GM12874 (cell line): ENCODE measurements around the gene ZCCHC7.

Experiments used
- CTCF ChIP-seq: IDR thresholded peaks from 2 replicates; pipeline ENCODE4 v1.5.1; 2011; ENCODE audit warnings: low read depth, mild to moderate bottlenecking, control low read depth, low read length, moderate library complexity; ENCODE audit not compliant: insufficient read depth

The ZCCHC7 gene

GRCh38 chr9:37210737-37211523 is 90.6 kb downstream of the ZCCHC7 start:
- no peak for TF ChIP-seq CTCF

- no peak for TF ChIP-seq CTCF
Observed at GRCh38 chr9:37212435-37212834, 92.1 kb downstream of the ZCCHC7 start.

- no peak for TF ChIP-seq CTCF
Observed at GRCh38 chr9:37215381-37215780, 95.0 kb downstream of the ZCCHC7 start.

- no peak for TF ChIP-seq CTCF
Observed at GRCh38 chr9:37215830-37216229, 95.5 kb downstream of the ZCCHC7 start.

- TF ChIP-seq CTCF = no peak
Observed at GRCh38 chr9:37217161-37217560, 96.8 kb downstream of the ZCCHC7 start.

GRCh38 chr9:37218800-37219425 is 98.5 kb downstream of the ZCCHC7 start:
- TF ChIP-seq CTCF = no peak

- TF ChIP-seq CTCF = no peak
Observed at GRCh38 chr9:37220971-37221370, 100.6 kb downstream of the ZCCHC7 start.
